Activated T-helper 1 cell treated with anti-CD3 and anti-CD28 coated beads, Interleukin-2, amount 50 U/mL, for 16 hours (primary cell): ENCODE data around the gene FHOD1.
A peak's percentile ranks its signal among the peaks of the same experiment; 100 is the strongest.

Experiments
- DNase-seq, 2 donors: peaks; one replicate each; pipeline ENCODE4 v3.0.0-alpha.2; 2020; ENCODE audit warnings: low read depth in 1 of 2, low spot score in 1 of 2

Gene FHOD1

GRCh38 chr16:67247192-67248072 is at the start of gene FHOD1:
FHOD1 (minus strand) TSS chr16:67247481; CDS start chr16:67247410, 71 bp downstream.
- peak; percentile 94 to 96 for DNase-seq

- DNase-seq: no peak
These were observed 49.1 kb upstream of the FHOD1 start for GRCh38 chr16:67296420-67296819.

- DNase-seq: no peak
These were observed 47.7 kb upstream of the FHOD1 start for GRCh38 chr16:67294938-67295361.

DNA sequence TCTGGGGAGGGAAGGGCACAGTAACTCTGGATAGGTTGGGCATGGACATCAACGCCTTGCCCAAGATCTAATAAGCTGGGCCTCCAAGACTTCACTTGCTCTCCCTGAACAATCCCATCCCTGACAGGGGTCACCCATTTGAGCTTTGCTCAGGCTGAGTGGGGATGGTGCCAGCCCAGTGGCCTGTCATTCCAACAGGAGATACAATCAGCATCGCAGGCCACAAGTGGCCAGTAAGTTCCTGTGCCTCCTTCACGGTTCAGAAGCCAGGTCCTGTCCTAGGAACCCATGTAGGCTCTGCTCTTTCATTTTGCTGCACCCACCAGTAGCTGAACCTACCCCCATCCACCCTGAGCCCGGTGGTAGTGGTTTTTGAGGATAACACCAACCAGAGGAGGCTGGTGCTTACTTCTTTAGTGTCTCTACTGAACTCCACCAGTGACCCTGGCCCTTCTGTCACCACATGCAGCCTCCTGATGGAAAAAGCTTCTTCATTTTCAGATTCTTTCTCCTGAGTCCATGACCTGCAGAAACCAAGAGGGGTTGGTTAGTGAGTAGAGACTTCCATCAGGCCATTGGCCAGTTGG is 47.0 kb upstream of the FHOD1 start:
- no peak for DNase-seq

DNA sequence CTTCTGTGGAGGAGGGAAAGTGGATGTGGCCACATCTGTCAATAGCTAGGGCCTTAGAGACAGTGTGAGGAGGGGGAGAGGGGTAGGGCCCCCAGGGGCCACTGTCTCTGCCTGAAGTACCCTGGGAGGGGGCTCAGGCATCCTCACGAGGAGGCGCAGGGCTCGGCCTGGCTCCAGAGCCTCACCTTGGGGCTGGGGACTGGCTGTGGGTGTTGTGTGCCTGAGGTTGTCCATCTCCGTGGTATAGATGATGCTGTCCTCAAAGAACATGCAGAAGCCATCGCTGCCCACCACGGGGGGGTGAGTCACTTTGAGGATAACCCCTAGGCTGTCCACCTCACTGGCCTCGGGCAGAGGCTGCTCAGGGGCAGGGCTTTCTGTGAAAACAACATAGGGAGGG is 44.2 kb upstream of the FHOD1 start:
- no peak for DNase-seq

- no peak for DNase-seq
These were observed 40.7 kb upstream of the FHOD1 start for GRCh38 chr16:67287960-67288359.

DNA sequence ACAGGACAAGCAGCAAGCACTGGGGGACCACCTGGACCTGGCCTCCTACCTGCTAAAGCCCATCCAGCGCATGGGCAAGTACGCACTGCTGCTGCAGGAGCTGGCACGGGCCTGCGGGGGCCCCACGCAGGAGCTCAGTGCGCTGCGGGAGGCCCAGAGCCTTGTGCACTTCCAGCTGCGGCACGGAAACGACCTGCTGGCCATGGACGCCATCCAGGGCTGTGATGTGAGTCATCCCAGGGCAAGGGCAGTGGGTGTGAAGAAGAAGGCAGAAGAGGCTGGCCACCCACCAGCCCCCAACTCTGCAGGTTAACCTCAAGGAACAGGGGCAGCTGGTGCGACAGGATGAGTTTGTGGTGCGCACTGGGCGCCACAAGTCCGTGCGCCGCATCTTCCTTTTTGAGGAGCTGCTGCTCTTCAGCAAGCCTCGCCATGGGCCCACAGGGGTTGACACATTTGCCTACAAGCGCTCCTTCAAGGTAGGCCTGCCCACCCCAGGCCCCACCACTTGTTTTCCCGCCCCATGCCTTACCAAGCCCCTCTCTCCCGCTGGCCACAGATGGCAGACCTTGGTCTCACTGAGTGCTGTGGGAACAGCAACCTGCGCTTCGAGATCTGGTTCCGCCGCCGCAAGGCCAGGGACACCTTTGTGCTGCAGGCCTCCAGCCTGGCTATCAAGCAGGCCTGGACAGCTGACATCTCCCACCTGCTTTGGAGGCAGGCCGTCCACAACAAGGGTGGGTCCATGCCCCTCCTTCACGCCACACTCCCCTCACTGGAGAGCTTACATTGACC is 39.4 kb upstream of the FHOD1 start:
- DNase-seq: no peak

DNA sequence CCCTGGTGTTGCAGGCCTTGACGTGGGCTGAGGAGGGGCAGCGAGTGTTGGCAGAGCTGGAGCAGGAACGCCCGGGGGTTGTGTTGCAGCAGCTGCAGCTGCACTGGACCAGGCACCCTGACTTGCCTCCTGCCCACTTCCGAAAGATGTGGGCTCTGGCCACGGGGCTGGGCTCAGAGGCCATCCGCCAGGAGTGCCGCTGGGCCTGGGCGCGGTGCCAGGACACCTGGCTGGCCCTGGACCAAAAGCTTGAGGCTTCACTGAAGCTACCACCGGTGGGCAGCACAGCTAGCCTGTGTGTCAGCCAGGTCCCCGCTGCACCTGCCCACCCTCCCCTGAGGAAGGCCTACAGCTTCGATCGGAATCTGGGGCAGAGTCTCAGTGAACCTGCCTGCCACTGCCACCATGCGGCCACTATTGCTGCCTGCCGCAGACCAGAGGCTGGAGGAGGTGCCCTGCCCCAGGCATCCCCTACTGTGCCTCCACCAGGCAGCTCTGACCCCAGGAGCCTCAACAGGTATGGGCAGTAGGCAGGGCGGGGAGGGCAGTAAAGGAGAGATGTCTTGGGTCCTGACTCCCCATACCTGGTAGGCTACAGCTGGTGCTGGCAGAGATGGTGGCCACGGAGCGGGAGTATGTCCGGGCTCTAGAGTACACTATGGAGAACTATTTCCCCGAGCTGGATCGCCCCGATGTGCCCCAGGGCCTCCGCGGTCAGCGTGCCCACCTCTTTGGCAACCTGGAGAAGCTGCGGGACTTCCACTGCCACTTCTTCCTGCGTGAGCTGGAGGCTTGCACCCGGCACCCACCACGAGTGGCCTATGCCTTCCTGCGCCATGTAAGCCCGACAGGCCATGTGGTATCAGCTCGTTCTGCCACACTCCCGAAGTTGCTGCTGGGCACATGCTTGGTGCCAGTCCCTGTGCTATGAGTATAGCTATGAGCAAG is 37.7 kb upstream of the FHOD1 start:
- DNase-seq: no peak

DNA sequence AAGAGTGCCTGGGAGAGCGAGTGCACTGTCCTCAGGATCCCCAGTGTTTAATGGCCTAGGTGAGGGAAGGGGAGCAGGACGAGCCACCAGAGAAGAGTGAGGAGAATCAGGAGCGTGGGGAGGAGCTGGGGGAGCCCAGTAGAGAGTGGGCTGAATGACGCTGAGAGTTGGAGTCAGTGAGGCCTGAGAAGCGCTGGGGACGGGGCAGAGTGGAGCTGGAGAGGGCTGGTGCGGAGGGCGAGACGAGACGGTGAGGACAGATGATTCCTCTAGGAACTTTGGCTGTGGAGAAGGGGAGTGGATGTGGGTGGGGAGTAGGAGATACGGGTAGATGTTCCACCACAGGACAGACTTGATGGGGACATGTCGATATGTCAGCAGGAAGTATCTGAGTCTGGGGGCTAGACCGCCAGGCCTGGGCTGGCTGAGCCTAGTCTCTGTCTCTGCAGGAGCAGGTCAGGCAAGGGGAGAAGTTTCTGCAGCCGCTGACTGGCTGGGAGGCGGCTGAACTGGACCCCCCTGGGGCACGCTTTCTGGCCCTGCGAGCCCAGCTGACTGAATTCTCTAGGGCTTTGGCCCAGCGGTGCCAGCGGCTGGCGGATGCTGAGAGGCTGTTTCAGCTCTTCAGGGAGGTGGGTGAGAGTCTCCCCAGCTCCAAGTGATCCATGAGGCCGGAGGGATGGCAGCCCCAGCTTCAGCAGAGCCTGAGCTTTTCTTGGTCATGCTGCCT is 36.7 kb upstream of the FHOD1 start:
- no peak for DNase-seq

GRCh38 chr16:67283039-67283825 is 36.0 kb upstream of the FHOD1 start:
- no peak for DNase-seq

DNA sequence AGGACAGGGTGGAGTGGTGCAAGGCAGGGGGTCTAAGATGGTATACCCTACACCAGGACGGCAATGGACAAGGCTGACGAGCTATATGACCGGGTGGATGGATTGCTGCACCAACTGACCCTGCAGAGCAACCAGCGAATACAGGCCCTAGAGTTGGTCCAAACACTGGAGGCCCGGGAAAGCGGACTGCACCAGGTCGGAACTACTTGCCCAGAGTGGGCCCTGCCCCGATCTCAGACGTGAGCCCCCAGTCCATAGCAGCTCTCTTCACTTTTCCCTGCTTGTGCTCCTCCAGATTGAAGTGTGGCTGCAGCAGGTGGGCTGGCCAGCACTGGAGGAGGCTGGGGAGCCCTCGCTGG is 35.1 kb upstream of the FHOD1 start:
- no peak for DNase-seq

DNA sequence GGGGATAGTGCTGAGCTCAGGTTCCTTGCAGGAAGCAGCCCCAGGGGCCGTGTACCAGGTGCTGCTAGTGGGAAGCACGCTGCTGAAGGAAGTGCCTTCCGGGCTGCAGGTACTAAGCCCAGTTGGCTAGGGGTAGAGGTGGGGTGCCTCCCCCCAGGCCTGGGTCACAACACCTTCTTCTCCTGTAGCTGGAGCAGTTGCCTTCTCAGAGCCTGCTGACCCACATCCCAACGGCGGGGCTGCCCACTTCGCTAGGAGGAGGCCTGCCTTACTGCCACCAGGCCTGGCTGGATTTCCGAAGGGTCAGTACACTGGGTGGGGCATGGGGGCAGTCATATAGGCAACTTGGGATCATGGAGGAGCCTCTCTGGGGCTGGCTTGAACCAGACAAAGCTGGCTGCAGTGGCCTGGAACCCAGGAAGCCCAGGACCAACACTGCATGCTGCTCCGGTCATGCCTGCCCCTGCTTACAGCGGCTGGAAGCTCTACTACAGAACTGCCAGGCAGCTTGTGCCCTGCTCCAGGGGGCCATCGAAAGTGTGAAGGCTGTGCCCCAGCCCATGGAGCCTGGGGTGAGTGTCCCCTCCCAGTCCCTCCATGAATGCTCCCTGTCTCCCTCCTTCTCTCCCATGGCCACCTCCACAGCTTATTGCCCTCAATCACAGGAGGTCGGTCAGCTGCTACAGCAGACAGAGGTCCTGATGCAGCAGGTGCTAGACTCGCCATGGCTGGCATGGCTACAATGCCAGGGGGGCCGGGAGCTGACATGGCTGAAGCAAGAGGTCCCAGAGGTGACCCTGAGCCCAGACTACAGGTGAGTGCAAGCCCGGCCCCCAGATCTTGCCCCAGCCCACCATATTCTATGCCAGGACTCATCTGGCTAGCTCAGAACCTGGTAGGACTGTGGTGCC is 34.5 kb upstream of the FHOD1 start:
- DNase-seq: no peak

DNA sequence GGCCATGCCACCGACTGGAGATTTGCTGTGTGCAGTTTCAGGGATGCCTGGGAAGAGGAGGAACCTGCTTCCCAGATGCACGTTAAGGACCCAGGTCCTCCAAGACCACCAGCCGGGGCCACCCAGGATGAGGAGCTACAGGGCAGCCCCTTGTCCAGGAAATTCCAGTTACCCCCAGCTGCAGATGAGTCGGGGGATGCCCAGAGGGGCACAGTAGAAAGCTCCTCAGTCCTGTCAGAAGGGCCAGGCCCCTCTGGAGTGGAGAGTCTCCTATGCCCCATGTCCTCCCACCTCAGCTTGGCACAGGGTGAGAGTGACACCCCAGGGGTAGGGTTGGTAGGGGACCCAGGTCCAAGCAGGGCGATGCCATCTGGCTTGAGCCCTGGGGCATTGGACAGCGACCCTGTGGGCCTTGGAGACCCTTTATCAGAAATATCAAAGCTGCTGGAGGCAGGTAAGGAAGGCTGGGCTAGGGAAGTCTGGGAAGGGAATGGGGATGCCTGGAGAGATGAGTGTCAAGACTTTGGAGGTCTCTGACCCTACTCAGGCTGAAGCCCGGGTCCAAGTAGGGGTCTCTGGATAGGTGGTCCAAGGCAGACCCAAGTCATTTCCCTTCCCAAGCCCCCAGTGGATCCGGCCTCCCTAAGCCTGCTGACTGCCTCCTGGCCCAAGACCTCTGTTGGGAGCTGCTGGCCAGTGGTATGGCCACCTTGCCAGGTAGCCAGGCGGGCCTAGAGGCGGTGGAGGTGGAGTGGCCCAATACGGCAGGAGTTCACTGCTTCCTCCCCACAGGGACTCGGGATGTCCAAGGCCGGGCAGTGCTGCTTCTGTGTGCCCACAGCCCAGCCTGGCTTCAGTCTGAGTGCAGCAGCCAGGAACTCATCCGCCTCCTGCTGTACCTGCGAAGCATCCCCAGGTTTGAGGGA is 33.1 kb upstream of the FHOD1 start:
- DNase-seq: no peak

DNA sequence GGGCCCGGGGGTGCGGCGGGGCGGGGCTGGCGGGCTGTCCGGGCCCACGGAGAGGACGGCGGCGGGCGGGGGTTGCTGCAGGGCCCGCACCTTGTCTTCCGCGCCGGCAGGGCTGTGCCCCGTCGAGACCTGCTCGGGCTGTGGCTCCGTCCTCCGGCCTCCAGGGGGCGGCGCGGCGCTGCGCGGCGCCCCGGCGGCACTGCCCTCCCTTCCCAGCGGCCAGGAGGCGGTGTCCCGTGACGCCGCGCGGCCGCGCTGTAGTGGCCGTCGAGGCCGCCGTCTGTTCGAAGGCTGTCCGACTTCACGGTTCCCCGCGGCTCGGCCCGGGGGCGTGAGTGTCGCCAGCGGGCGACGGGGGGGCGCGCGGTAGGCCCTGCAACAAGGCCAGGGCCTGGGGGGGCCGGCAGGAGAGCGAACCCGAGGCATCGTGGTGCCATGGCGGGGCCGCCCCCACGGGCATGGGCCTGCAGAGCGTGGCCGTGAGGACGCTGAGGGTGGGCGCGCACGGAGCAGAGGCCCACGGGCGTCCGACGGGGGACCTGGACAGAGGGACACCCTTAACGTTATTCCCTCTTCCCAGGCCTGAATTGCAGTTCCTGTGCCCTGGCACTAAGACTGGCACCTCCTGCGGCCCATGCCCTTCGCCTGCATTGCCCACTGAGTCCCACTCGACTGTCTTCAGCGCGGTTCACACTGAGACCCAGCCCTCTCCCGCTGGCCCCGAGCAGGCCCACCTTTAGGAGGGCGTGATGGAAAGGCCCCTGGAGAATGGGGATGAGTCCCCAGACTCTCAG is 32.2 kb upstream of the FHOD1 start, which contains the start of gene PLEKHG4:
Gene PLEKHG4 (plus strand): TSS at position 237 of the 794 bp plus-strand sequence. CDS start 513 bp downstream, at position 750.
- DNase-seq: peak; percentile 54 to 78

- DNase-seq: no peak
These were observed 31.6 kb upstream of the FHOD1 start for GRCh38 chr16:67278773-67279295.
